WERI-Rb-1 (cell line): ENCODE data around the gene NPL.

Experiments
- DNase-seq: peaks from one replicate; pipeline ENCODE4 v3.0.0-alpha.2; 2020
- H3K27ac ChIP-seq: fragments of 250-450 bp; sonication (Bioruptor Pico); 2 replicates; pipeline ENCODE4 v1.5.1; 2020; ENCODE audit warnings: mild to moderate bottlenecking, moderate library complexity
- H3K27me3 ChIP-seq: fragments of 250-450 bp; sonication (Bioruptor Pico); 2 replicates; pipeline ENCODE4 v1.5.1; 2021; ENCODE audit warnings: mild to moderate bottlenecking, low read depth, moderate library complexity; ENCODE audit not compliant: insufficient read depth, severe bottlenecking
- H3K36me3 ChIP-seq: fragments of 250-450 bp; sonication (Bioruptor Pico); 2 replicates; pipeline ENCODE4 v1.5.1; 2020; ENCODE audit warnings: mild to moderate bottlenecking, moderate library complexity
- H3K4me3 ChIP-seq: 2 replicates; pipeline ENCODE4 v1.5.1; 2011; ENCODE audit warnings: low read depth, mild to moderate bottlenecking, control low read depth, low read length
- H3K9me3 ChIP-seq: fragments of 250-450 bp; sonication (Bioruptor Pico); 2 replicates; pipeline ENCODE4 v1.5.1; 2021; ENCODE audit warnings: mild to moderate bottlenecking, moderate library complexity; ENCODE audit not compliant: severe bottlenecking
- CTCF ChIP-seq: IDR thresholded peaks from 2 replicates; pipeline ENCODE4 v1.5.1; 2011; ENCODE audit warnings: low read depth, mild to moderate bottlenecking, control low read depth, inconsistent platforms, low read length

NPL gene

GRCh38 chr1:182786223-182786994 lies 3.2 kb upstream of the NPL start:
- peak; percentile 59 for DNase-seq
- H3K27me3 ChIP-seq: no peaks in the 10 kb centered on the region
- H3K27ac ChIP-seq: no peak overlapping the region
- no peaks in the 10 kb centered on the region for H3K36me3 ChIP-seq
- peak; percentile 64 for TF ChIP-seq CTCF
- no peak overlapping the region for H3K4me3 ChIP-seq
- H3K9me3 ChIP-seq: no peaks in the 10 kb centered on the region

- DNase-seq: no peak
- Histone ChIP-seq H3K27me3 (no peaks in the 10 kb centered on the region), H3K9me3 (no peaks in the 10 kb centered on the region), H3K36me3 (no peaks in the 10 kb centered on the region), H3K27ac (no peak overlapping the region), H3K4me3 (no peak overlapping the region)
- TF ChIP-seq CTCF: no peak
Measured at GRCh38 chr1:182786995-182787324, 2.6 kb upstream of the NPL start.

GRCh38 chr1:182791281-182792179 lies 2.0 kb downstream of the NPL start:
- Histone ChIP-seq H3K9me3 (no peaks in the 10 kb centered on the region), H3K36me3 (no peaks in the 10 kb centered on the region), H3K4me3 (no peak overlapping the region), H3K27me3 (no peaks in the 10 kb centered on the region), H3K27ac (no peak overlapping the region; the same call in 1 of the 2 replicates)
- no peak for TF ChIP-seq CTCF
- DNase-seq: no peak

- Histone ChIP-seq H3K9me3 (no peaks in the 10 kb centered on the region), H3K36me3 (no peaks in the 10 kb centered on the region), H3K4me3 (no peak overlapping the region), H3K27ac (no peak overlapping the region), H3K27me3 (no peaks in the 10 kb centered on the region)
- DNase-seq: no peak
- no peak for TF ChIP-seq CTCF
Measured at GRCh38 chr1:182794091-182794490, 4.5 kb downstream of the NPL start.

- DNase-seq: no peak
- Histone ChIP-seq H3K4me3 (no peak overlapping the region), H3K27me3 (no peaks in the 10 kb centered on the region), H3K36me3 (no peaks in the 10 kb centered on the region), H3K9me3 (no peaks in the 10 kb centered on the region), H3K27ac (no peak overlapping the region)
- TF ChIP-seq CTCF: no peak
Measured at GRCh38 chr1:182794676-182795201, 5.2 kb downstream of the NPL start.
